HL-60/S4 treated with retinoic acid at 250 ng/mL for 4 days and 3 days (cell line): Measurements from ENCODE around the gene RS1.

Source experiments
- in situ Hi-C: fragments of 300-500 bp; cut with MboI; formaldehyde crosslinking; loops from 2 replicates; pipeline ENCODE4 v1.7.0; 2022; ENCODE audit warnings: low sequenced_read_pairs

Gene RS1

DNA sequence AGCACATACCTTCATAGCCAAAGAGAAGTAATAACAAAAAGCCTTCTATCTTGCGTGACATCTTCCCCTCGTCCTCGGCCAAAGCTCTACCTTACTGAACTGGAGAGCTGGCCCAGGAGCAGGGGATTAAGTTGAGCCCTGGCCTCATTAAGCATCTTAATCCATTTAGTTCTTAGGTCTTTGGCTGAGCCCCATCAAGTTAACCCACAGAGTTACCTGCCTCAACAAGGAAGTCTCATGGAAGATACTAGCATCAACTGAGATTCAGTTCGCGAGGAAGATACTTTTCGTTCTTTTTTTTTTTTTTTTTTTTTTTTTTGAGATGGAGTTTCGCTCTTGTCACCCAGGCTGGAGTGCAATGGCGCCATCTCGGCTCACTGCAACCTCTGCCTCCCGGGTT lies at the start of gene RS1:
Gene RS1 (minus strand): TSS at position 101 of the 400 bp plus-strand sequence. CDS start 40 bp downstream, at position 61.
- in situ Hi-C loops: no loop called here

- in situ Hi-C loops: no loop called here
Observed at GRCh38 chrX:18719852-18720251, 47.9 kb upstream of the RS1 start.

GRCh38 chrX:18714910-18715309 lies 43.0 kb upstream of the RS1 start:
- in situ Hi-C loops: no loop called here

GRCh38 chrX:18709833-18710232 lies 37.9 kb upstream of the RS1 start:
- in situ Hi-C loops: no loop called here

DNA sequence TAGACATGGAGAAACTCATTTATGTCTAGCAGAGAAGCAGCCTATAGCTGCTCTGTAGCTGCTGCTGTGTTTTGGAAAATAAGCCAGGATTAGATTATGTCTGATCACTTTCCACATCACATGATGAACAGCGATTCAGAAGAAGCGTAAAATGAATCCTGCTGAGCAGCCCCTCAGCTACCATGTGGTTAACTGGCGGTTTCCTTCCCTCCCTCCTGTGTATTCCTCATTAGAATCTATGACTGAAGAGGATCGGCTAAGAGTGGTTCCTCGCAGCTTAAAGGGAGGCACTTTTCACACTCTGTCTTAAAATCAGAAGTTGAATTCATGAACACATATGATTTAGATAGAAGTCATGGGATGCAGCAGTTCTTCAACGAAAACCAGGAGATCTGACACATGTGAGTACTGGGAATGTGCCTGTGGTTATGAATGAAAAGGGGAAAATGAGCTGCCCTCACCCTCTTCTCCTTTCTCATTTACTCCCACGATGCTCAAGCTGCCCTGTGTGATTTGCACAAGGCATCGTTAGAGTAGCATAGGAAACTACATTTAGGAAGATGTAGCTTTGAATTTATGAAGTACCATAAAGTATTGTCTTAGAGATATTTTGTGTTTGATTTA lies 35.6 kb upstream of the RS1 start, which contains the start of gene PPEF1:
Gene PPEF1 (plus strand): TSS at position 220 of the 624 bp plus-strand sequence. CDS start 136 bp downstream, at position 356.
- in situ Hi-C loops: no loop called here

DNA sequence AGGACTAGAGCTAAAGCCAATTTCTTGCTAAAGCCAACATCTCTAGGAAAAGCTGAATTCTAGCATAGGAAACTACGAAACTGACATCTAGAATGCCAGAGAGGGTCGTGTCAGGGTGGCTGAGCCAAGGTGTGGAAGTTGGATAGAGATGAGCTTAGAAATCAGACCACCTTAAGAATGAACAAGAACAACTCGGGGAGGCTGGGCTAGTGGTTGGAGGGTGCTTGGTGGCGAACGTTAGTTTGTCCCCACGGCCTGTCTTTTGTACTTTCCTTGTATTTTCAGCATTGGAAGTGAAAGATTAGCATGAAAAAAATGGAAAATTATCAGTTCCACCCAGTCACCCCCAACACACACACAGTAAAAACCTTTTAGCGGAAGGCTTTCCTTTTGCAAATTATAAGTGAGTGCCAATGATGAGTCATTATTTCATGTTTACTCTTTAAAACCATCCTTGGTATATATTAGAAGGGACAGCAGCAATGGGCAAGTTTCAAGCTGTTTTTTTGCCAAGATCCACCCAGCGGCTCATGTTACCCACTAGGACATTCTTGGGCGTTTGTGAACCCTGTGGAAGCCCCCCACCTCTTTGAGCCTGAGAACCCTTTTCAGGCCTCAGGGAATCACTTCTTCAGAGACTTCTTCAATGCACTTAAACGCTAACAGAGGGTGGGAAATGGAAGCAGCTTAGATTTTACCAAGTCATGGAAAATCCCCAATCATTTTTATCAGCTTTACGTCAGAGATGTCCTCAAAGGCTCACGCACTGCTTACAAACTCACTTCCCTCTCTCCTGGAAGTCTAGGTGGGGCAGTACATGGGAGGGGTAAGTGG lies 30.7 kb upstream of the RS1 start:
- in situ Hi-C loops: no loop called here

DNA sequence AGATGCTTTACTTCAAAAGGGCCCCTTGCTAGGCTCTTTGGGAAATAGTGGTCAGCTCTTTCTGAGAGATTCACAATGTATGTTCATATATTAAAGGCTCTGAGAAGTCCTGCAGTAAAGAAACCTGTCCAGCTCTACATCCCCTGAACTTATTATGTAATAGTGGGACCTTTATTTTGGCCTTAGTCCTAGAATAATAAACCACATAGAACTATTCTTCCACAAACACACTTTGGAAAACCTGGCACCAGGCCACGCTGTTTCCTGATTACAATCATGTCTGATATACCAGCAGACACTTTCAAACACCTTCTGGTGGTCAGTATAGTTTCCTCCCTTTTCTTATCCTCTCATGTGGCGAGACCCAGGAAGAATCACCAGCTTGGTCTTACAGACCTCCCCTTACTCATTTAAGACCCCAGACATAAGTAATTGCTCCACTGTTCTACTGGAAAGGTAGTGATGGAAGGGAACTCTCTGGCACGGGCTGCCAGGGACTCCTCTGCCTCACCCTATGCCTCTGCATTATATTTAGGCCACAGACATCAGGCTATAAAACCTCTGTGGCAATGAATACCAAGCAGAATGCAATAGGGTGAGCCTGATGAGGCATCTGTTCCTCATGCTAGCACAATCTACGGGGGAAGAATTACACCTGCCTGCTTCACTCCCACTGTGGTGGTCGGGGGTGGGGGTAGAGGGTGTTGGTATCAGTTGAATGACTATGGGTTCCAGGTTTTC lies 29.9 kb upstream of the RS1 start:
- in situ Hi-C loops: no loop called here

DNA sequence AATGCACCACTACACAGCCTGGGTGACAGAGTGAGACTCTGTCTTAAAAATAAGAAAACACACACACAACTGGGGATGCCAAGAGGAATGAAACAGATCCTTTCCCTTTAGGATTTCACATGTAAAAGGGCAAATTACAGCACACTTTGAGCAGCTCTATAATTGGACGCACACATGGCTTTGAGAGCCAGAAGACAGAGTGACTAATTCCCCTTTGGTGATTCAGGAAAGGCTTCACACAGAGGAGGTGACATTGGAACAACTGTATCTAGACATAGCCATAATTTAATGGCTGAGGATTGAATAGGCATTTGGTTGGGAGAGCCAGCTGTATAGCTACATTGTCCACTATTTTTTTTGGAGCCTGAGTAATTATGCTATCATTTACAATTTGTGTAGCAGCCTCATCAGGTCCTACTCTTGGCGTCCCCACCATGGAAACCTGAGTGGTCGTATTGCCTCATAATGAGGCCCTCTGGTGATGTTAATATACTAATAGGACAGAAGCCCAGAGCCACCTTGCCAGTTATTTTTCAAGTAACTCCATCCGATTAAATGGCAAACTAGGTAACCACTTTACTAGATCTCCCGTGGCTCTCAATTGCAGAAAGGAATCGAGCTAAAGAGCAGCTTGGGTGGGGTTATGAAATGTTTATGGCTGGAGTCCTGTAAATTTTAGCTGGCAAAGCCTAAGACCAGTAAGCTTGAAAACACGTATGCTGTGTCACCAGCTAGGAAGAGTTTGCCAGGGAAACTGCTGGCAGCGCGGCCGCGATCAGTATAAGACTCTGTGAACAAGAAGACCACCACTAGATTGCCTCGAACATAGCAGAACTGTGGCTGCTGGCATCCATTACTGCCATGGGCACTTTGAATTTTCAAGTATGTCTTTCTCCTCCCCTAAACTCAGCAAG lies 27.1 kb upstream of the RS1 start:
- in situ Hi-C loops: no loop called here

DNA sequence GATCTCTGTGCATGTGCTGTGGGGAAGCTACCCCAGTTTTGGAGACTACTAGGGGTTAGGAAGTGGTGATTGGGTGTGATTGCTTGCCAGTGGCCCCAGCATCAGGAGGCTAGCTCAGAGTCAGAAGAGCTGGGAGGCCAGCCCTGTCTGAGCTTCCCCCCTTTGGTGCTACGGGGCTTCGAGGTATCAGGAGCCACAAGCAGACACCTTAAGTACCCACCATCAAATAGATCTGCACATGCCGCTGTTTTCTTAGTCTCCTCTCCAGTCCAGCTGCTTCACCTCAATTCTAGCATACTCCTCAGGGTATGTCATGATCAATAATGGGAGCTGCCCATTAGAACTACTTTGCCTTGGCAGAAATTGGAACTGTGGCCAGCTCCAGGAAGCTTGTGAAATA lies 24.7 kb upstream of the RS1 start:
- in situ Hi-C loops: no loop called here

DNA sequence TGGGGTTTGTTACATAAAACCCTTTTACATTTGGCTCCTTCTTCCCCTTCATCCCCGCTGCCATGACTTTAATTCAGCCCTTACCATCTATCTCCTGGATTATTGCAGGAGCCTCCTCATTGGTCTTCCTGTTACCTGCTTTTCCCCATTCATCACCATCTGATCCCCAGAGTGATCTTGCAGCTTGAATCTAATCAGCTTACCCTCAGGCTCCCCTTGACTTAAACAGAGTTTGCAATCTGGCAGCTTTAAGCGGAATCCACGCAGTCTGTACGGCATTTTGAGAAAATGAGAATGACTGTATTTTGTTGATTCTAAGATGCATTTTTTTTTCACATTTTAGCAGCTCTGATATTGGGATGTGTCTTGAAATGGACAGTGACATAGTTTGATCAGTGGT lies 20.6 kb upstream of the RS1 start:
- in situ Hi-C loops: no loop called here

- in situ Hi-C loops: no loop called here
Observed at GRCh38 chrX:18691431-18691830, 19.5 kb upstream of the RS1 start.

- in situ Hi-C loops: no loop called here
Observed at GRCh38 chrX:18687856-18688495, 16.1 kb upstream of the RS1 start.

GRCh38 chrX:18682979-18683387 lies 11.1 kb upstream of the RS1 start:
- in situ Hi-C loops: no loop called here

DNA sequence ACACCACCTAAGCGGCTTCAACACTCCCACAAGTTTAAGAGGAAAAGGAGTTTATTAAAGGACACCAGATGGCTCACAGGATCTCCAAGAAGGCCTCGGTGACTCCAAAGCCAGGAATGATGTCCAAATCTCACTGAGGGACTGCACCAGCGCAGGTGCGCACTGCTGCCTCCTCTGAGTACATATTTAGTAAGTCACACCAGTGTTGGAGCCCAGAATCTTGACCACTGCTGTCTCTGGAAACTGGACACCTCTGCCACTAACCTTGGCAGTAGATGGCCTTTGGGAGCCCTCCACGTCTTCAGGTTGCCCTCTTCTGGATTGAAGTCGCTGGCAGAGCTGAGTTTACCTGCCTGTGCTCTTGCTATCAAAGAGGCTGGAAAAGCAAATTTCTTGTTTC lies 10.1 kb upstream of the RS1 start:
- in situ Hi-C loops: no loop called here

- in situ Hi-C loops: no loop called here
Observed at GRCh38 chrX:18677161-18677869, 5.4 kb upstream of the RS1 start.

GRCh38 chrX:18676470-18676869 lies 4.6 kb upstream of the RS1 start:
- in situ Hi-C loops: no loop called here

DNA sequence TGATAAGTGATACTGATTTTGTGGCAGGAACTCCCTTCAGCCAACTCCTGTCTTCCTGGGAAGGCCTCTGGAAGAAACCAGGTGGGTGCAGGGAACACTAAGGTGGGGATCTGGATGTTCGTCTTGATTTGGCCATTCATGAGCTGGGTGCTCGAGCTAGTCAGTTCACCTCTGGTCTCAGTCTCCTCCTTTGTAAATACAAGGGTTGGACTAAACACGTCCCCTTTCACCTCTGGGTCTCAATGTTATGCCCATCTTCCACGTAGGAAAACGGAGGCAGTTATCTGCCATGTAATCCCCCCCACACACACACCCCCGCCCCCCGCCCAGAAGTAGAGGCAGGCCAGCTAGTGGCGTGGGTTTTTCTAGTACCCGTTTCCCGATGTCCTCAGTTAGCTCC lies 4.1 kb upstream of the RS1 start:
- in situ Hi-C loops: no loop called here

DNA sequence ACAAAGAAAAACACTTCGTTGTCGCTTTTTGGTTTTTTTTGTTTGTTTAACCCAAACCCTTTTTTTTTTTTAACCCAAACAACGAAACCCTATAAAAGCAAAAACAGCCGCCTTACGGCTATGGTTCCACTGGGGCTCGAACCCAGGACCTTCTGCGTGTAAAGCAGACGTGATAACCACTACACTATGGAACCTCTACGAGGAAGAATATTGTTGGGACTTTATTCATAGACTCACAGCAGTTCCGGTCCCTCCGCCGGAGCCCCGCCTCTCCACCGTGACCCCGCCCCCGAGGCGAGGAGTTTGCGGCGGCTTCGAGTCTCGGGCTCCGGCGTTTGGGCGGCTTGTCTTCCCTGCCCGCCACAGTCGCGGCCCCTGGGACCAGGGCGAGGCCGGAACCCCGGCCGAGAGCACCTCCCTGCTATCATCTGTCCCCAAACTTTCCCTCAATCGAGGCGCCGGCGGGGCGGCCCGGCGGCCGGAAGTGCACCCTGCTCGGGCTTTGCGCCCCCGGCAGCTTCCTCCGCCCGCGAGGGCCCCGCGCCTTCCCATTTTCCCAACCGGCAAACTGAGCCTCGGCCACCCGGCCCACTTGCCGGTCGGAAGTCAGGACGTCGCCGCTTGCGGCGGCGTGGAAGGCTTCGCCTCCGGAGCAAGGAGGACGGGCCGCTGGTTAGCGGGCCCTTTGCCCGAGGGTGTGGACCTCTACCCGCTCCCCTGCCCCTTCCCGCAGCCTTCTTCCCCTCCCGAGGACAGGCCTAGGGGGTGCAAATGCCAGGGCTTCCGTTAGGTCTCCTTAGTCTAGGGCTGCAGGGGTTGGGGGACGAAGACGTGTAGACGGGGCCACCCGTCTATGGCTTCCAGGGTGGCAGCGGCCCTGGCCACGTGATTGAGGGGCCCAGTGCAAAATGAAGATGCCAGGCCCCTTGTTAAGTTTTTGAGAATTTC lies 3.2 kb upstream of the RS1 start:
- in situ Hi-C loops: no loop called here
